GM13976 (cell line): ENCODE data around the gene DPEP2NB.
A peak's percentile ranks its signal among the peaks of the same experiment; 100 is the strongest.
"Not testable (repeated sequence)": the region's sequence is repeated elsewhere in the genome, so short reads cannot be mapped to it uniquely, and the experiment has no call there.

Source experiments
- DNase-seq: peaks from one replicate; pipeline ENCODE4 v3.0.0; 2012; ENCODE audit warnings: low spot score
- CTCF ChIP-seq: IDR thresholded peaks from 2 replicates; pipeline ENCODE4 v1.5.1; 2012; ENCODE audit warnings: borderline replicate concordance, mild to moderate bottlenecking; ENCODE audit not compliant: insufficient read depth; ENCODE audit errors: extremely low read depth, missing control alignments, control extremely low read depth
- in situ Hi-C: fragments of 300-500 bp; cut with MboI; formaldehyde crosslinking; loops from one replicate; pipeline ENCODE4 v1.12.0; 2022; ENCODE audit warnings: low sequenced_read_pairs, mixed read lengths, inconsistent platforms; ENCODE audit not compliant: unreplicated experiment

DPEP2NB gene

GRCh38 chr16:68035227-68035626 is 19.5 kb upstream of the DPEP2NB start:
- no peak for TF ChIP-seq CTCF
- in situ Hi-C loops = loop anchor here (25.0 kb wide), 1 partner anchor 348 kb away; no protein-coding TSS in a partner anchor
- DNase-seq = no peak

- no peak for TF ChIP-seq CTCF
- no peak for DNase-seq
- in situ Hi-C loops = loop anchor here (25.0 kb wide), 1 partner anchor 346 kb away; no protein-coding TSS in a partner anchor
These were observed 17.4 kb upstream of the DPEP2NB start for GRCh38 chr16:68033101-68033500.

GRCh38 chr16:68031951-68032350 is 16.2 kb upstream of the DPEP2NB start:
- no peak for DNase-seq
- TF ChIP-seq CTCF = no peak
- in situ Hi-C loops = loop anchor here (25.0 kb wide), 1 partner anchor 345 kb away; no protein-coding TSS in a partner anchor

GRCh38 chr16:68030108-68030507 is 14.4 kb upstream of the DPEP2NB start:
- not testable (repeated sequence) for DNase-seq
- in situ Hi-C loops = loop anchor here (25.0 kb wide), 1 partner anchor 343 kb away; no protein-coding TSS in a partner anchor

- in situ Hi-C loops = loop anchor here (25.0 kb wide), 1 partner anchor 342 kb away; no protein-coding TSS in a partner anchor
- TF ChIP-seq CTCF = no peak
- DNase-seq = no peak
These were observed 13.3 kb upstream of the DPEP2NB start for GRCh38 chr16:68028996-68029395.

- in situ Hi-C loops = no loop called here
- TF ChIP-seq CTCF = no peak
- DNase-seq = peak; percentile 93
These were observed 7.2 kb upstream of the DPEP2NB start, which contains the start of the genes DDX28 and DUS2 for GRCh38 chr16:68022728-68023537. DDX28 (minus strand) TSS chr16:68023232; CDS start chr16:68023202, 30 bp downstream. DUS2 (plus strand) TSS chr16:68023284; CDS start chr16:68038024, 14,740 bp downstream.

GRCh38 chr16:68022278-68022727 is 6.6 kb upstream of the DPEP2NB start:
- in situ Hi-C loops = no loop called here
- no peak for TF ChIP-seq CTCF
- no peak for DNase-seq
